Stimulated activated naive B cell treated with anti-CD40 and anti-IgM and Interleukin-4, amounts not matched to agents 10 μg/mL and 1 μg/mL and 100 μg/mL, for 72 hours (primary cell): ENCODE data around the gene KRT7.
A peak's percentile ranks its signal among the peaks of the same experiment; 100 is the strongest.

Source experiments
- ATAC-seq, 2 donors: fragments of 150-1000 bp; cut with Tn5 transposase; replicated peaks; 2 replicates each; pipeline ENCODE4 v1.10.0; 2021; ENCODE audit warnings: moderate library complexity in 1 of 2
- DNase-seq: peaks from one replicate; pipeline ENCODE4 v3.0.0; 2021
- H3K27ac Mint-ChIP-seq: one replicate; pipeline ENCODE4 v1.8.0; 2022; ENCODE audit warnings: mild to moderate bottlenecking, mixed read lengths
- H3K27me3 Mint-ChIP-seq, 2 donors: one replicate each; pipeline ENCODE4 v1.8.0; 2022; ENCODE audit warnings: mixed read lengths in 2 of 2
- H3K36me3 Mint-ChIP-seq, 2 donors: one replicate each; pipeline ENCODE4 v1.8.0; 2022; ENCODE audit warnings: mixed read lengths in 2 of 2, mild to moderate bottlenecking in 1 of 2
- H3K4me1 Mint-ChIP-seq, 2 donors: one replicate each; pipeline ENCODE4 v1.8.0; 2022; ENCODE audit warnings: mixed read lengths in 2 of 2, mild to moderate bottlenecking in 1 of 2
- H3K4me3 Mint-ChIP-seq, 2 donors: one replicate each; pipeline ENCODE4 v1.8.0; 2022; ENCODE audit warnings: mild to moderate bottlenecking in 2 of 2, mixed read lengths in 2 of 2, moderate library complexity in 1 of 2
- H3K9me3 Mint-ChIP-seq, 2 donors: one replicate each; pipeline ENCODE4 v1.8.0; 2022; ENCODE audit warnings: mixed read lengths in 2 of 2, mild to moderate bottlenecking in 1 of 2

The KRT7 gene

GRCh38 chr12:52232674-52233461 lies at the start of gene KRT7:
TSS of gene KRT7 (plus strand) at chr12:52233243. CDS start at chr12:52233297, 54 bp downstream.
- no peak within 1 kb of the TSS for H3K4me3 Mint-ChIP-seq
- H3K4me1 Mint-ChIP-seq, result no peaks in the 10 kb centered on the region
- ATAC-seq (no peak), DNase-seq (no peak)
- no peaks in the 10 kb centered on the region for H3K36me3 Mint-ChIP-seq
- H3K9me3 Mint-ChIP-seq, result no peaks in the 10 kb centered on the region
- H3K27me3 Mint-ChIP-seq, result peaks cover 53 to 61% of the 10 kb centered on the region in 2 donors
- H3K27ac Mint-ChIP-seq, result no peak within 1 kb of the TSS

GRCh38 chr12:52183544-52183910 lies 49.5 kb upstream of the KRT7 start:
- no peak for ATAC-seq
- no peaks in the 10 kb centered on the region for H3K4me1 Mint-ChIP-seq
- no peaks in the 10 kb centered on the region for H3K27me3 Mint-ChIP-seq
- H3K4me3 Mint-ChIP-seq, result no peak overlapping the region
- no peaks in the 10 kb centered on the region for H3K9me3 Mint-ChIP-seq
- no peaks in the 10 kb centered on the region for H3K36me3 Mint-ChIP-seq
- no peak overlapping the region for H3K27ac Mint-ChIP-seq
- DNase-seq, result no peak

DNA sequence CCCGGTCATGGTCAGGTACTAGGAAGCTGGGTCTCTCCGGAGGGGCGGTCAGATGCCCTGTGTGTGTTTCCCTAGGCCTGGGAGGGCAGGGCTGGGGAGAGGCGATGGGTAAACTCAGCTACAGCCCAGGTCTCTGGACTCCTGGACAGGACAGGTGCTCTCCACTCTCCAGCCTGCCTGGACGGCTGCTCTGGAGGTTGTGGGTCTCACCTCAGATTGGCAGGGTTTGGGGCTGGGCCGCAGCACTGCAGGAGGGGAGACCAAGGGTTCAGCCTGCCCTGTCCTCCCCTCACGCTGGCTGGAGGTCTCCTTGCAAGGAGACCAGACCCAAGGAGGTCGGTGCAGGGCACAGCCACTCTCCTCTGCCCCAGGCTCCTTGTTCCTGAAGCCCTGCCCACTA lies 49.1 kb upstream of the KRT7 start:
- no peaks in the 10 kb centered on the region for H3K27me3 Mint-ChIP-seq
- H3K9me3 Mint-ChIP-seq, result no peaks in the 10 kb centered on the region
- no peak overlapping the region for H3K27ac Mint-ChIP-seq
- H3K4me1 Mint-ChIP-seq, result no peaks in the 10 kb centered on the region
- ATAC-seq (no peak), DNase-seq (no peak)
- H3K4me3 Mint-ChIP-seq, result no peak overlapping the region
- no peaks in the 10 kb centered on the region for H3K36me3 Mint-ChIP-seq

GRCh38 chr12:52184813-52185212 lies 48.2 kb upstream of the KRT7 start:
- Mint-ChIP-seq H3K9me3 (no peaks in the 10 kb centered on the region), H3K4me1 (no peaks in the 10 kb centered on the region), H3K4me3 (no peak overlapping the region), H3K27ac (no peak overlapping the region), H3K36me3 (no peaks in the 10 kb centered on the region), H3K27me3 (no peaks in the 10 kb centered on the region)
- ATAC-seq (no peak), DNase-seq (no peak)

DNA sequence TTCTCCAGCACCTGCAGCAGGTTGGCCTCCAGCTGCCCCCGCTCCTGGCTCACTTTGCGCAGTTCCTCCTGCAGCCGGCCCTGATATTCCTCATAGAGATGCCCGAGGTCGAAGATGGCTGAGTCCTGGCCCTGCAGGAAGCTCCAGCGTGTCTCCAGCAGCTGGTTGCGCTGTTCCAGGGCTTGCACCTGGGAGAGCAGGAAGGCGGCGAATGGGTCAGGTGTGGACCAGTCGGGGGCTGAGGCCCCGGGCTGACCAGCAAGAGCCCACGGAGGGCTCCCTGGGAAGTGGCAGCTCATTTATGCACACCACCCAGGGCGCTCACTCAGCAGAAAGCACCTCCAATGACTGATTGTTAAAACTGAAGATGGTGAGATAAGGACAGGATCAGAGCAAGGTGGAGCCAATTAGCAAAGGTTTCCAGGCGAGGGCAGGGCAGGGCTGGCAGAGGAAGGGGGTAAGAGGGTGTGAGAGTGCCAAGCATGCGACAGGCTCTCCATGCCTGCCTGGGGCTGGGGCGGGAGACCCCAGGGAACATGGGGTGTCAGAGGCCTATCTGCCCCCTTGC lies 47.6 kb upstream of the KRT7 start:
- no peaks in the 10 kb centered on the region for H3K4me1 Mint-ChIP-seq
- H3K27me3 Mint-ChIP-seq, result peaks cover 0 to 2% of the 10 kb centered on the region in 2 donors
- DNase-seq (no peak), ATAC-seq (no peak)
- no peaks in the 10 kb centered on the region for H3K36me3 Mint-ChIP-seq
- H3K9me3 Mint-ChIP-seq, result no peaks in the 10 kb centered on the region
- H3K4me3 Mint-ChIP-seq, result no peak overlapping the region
- H3K27ac Mint-ChIP-seq, result no peak overlapping the region

GRCh38 chr12:52186118-52186840 lies 46.8 kb upstream of the KRT7 start:
- Mint-ChIP-seq H3K27me3 (peaks cover 0 to 7% of the 10 kb centered on the region in 2 donors), H3K4me1 (no peaks in the 10 kb centered on the region), H3K9me3 (no peaks in the 10 kb centered on the region), H3K4me3 (no peak overlapping the region), H3K27ac (no peak overlapping the region), H3K36me3 (no peaks in the 10 kb centered on the region)
- no peak for DNase-seq
- ATAC-seq, result no peak

- Mint-ChIP-seq H3K4me1 (no peaks in the 10 kb centered on the region), H3K9me3 (no peaks in the 10 kb centered on the region), H3K27ac (no peak overlapping the region), H3K4me3 (no peak overlapping the region), H3K27me3 (peaks cover 0 to 7% of the 10 kb centered on the region in 2 donors), H3K36me3 (no peaks in the 10 kb centered on the region)
- DNase-seq (no peak), ATAC-seq (no peak)
Observed at GRCh38 chr12:52187206-52187605, 45.8 kb upstream of the KRT7 start.

- no peak overlapping the region for H3K4me3 Mint-ChIP-seq
- no peak overlapping the region for H3K27ac Mint-ChIP-seq
- no peaks in the 10 kb centered on the region for H3K9me3 Mint-ChIP-seq
- no peak for DNase-seq
- H3K36me3 Mint-ChIP-seq, result no peaks in the 10 kb centered on the region
- no peaks in the 10 kb centered on the region for H3K4me1 Mint-ChIP-seq
- ATAC-seq, result no peak
- H3K27me3 Mint-ChIP-seq, result peaks cover 3 to 7% of the 10 kb centered on the region in 2 donors
Observed at GRCh38 chr12:52187640-52188039, 45.4 kb upstream of the KRT7 start.

GRCh38 chr12:52188658-52189057 lies 44.4 kb upstream of the KRT7 start:
- no peak for DNase-seq
- H3K27ac Mint-ChIP-seq, result no peak overlapping the region
- H3K9me3 Mint-ChIP-seq, result no peaks in the 10 kb centered on the region
- ATAC-seq, result no peak
- H3K4me1 Mint-ChIP-seq, result no peaks in the 10 kb centered on the region
- no peak overlapping the region for H3K4me3 Mint-ChIP-seq
- H3K36me3 Mint-ChIP-seq, result no peaks in the 10 kb centered on the region
- H3K27me3 Mint-ChIP-seq, result peaks cover 10 to 14% of the 10 kb centered on the region in 2 donors

DNA sequence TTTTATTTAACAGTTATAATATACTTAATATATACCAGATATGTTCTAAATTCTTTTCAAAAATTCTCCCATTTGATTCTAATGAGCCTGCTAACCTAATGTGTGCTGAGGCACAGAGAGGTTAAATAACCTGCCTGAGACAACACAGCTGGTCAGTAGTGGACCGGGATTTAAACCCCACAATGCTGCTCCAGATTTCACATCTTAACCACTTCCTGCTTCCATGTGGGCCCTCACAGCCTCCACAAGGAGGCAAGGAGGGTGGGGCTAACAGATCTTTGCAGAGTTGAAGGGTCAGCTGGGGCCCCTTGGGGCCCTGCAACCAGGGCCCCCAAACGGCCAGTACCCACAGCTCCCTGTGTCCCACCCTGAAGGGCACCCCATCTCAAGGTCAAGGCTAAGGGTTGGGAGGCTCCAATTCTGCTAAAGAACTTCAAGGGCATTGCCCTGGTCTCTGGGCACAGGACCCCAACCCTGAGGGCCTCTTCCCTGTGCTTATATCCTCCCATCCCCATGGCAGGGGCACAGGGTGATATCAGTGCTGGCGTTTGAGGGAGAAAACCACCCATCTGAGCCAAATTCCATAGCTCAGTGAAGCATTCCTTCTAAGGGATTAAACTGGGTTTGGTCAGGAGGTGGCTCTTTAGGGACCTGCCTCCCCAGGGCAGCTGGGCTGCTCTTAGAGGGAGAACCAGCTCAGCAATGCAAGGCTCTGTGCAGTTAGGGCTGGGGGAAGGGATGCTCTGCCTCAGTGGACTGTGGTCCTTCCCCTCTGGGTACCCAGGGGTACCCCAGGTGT lies 43.5 kb upstream of the KRT7 start:
- no peaks in the 10 kb centered on the region for H3K4me1 Mint-ChIP-seq
- peaks cover 14 to 15% of the 10 kb centered on the region in 2 donors for H3K27me3 Mint-ChIP-seq
- DNase-seq (no peak), ATAC-seq (no peak)
- no peaks in the 10 kb centered on the region for H3K9me3 Mint-ChIP-seq
- H3K36me3 Mint-ChIP-seq, result no peaks in the 10 kb centered on the region
- no peak overlapping the region for H3K27ac Mint-ChIP-seq
- no peak overlapping the region for H3K4me3 Mint-ChIP-seq

- no peaks in the 10 kb centered on the region for H3K4me1 Mint-ChIP-seq
- H3K4me3 Mint-ChIP-seq, result no peak overlapping the region
- no peak overlapping the region for H3K27ac Mint-ChIP-seq
- peaks cover 19 to 20% of the 10 kb centered on the region in 2 donors for H3K27me3 Mint-ChIP-seq
- no peak for ATAC-seq
- H3K9me3 Mint-ChIP-seq, result no peaks in the 10 kb centered on the region
- no peaks in the 10 kb centered on the region for H3K36me3 Mint-ChIP-seq
- no peak for DNase-seq
Observed at GRCh38 chr12:52190860-52191729, 41.9 kb upstream of the KRT7 start.

- peak in 1 of 2 donors; percentile 36 for ATAC-seq
- Mint-ChIP-seq H3K4me1 (no peaks in the 10 kb centered on the region), H3K27me3 (peaks cover 20 to 23% of the 10 kb centered on the region in 2 donors), H3K27ac (no peak within 1 kb of the TSS), H3K4me3 (no peak within 1 kb of the TSS), H3K9me3 (no peaks in the 10 kb centered on the region), H3K36me3 (no peaks in the 10 kb centered on the region)
- no peak for DNase-seq
Observed at GRCh38 chr12:52191841-52192791, 40.9 kb upstream of the KRT7 start, which contains the start of gene KRT80. TSS of gene KRT80 (minus strand) at chr12:52192014. CDS start at chr12:52191902, 112 bp downstream.

GRCh38 chr12:52193532-52193931 lies 39.5 kb upstream of the KRT7 start:
- no peaks in the 10 kb centered on the region for H3K9me3 Mint-ChIP-seq
- H3K4me1 Mint-ChIP-seq, result no peaks in the 10 kb centered on the region
- H3K4me3 Mint-ChIP-seq, result no peak overlapping the region
- no peak overlapping the region for H3K27ac Mint-ChIP-seq
- peaks cover 20 to 23% of the 10 kb centered on the region in 2 donors for H3K27me3 Mint-ChIP-seq
- DNase-seq, result no peak
- ATAC-seq, result no peak
- no peaks in the 10 kb centered on the region for H3K36me3 Mint-ChIP-seq
